ENCODE results near the gene CBX1. TPM values are rescaled to one million over a fixed set of nuclear protein-coding genes. Genes with fewer than 3 reads are reported as not detected.

Gene CBX1
- total and polyA plus RNA-seq, 7 experiments from 2014 or later = 16.4 to 56.7 (median 26.1) TPM

GRCh38 chr17:48059125-48059668, 42.1 kb downstream of the CBX1 start:
- ChIA-PET CTCF (no interaction called here), POLR2A (interaction anchor here (2.9 kb wide), 1 partner anchor 12 kb away, joined by 13 read pairs; the partner anchor contains the start of gene NFE2L1)
- no peaks in the 10 kb centered on the region for H3K4me1 ChIP-seq (ENCODE audit: control insufficient read depth in 2 of 2, insufficient read depth in 2 of 2, low read length in 2 of 2)
- peak overlapping the region in 2 of 9 donors; percentile 8 to 45 for H3K27ac Mint-ChIP-seq
- H3K9me3 ChIP-seq (ENCODE audit: control insufficient read depth in 2 of 3, low read length in 3 of 3) = no peaks in the 10 kb centered on the region
- DNase-seq = no peak
- peaks cover 0 to 46% (median 12%) of the 10 kb centered on the region in 5 donors for H3K36me3 Mint-ChIP-seq
- no peak overlapping the region for H3K4me3 ChIP-seq (ENCODE audit: low read length)
- H3K4me1 Mint-ChIP-seq = peaks cover 8 to 23% (median 17%) of the 10 kb centered on the region in 7 donors
- no peaks in the 10 kb centered on the region for H3K9me3 Mint-ChIP-seq
- H3K27ac ChIP-seq (ENCODE audit: low read depth, low read length) = no peak overlapping the region
- H3K36me3 ChIP-seq (ENCODE audit: control insufficient read depth in 2 of 3, insufficient read depth in 3 of 3, low read length in 3 of 3) = peaks cover 5 to 80% (median 16%) of the 10 kb centered on the region in 3 experiments
- ATAC-seq = no peak
- H3K27me3 Mint-ChIP-seq = no peaks in the 10 kb centered on the region
- intact Hi-C loops (cut with micrococcal nuclease) = no loop called here
- no peaks in the 10 kb centered on the region for H3K27me3 ChIP-seq (ENCODE audit: control insufficient read depth in 2 of 2, insufficient read depth in 2 of 2, low read length in 2 of 2)
- H3K4me3 Mint-ChIP-seq = no peak overlapping the region

DNA sequence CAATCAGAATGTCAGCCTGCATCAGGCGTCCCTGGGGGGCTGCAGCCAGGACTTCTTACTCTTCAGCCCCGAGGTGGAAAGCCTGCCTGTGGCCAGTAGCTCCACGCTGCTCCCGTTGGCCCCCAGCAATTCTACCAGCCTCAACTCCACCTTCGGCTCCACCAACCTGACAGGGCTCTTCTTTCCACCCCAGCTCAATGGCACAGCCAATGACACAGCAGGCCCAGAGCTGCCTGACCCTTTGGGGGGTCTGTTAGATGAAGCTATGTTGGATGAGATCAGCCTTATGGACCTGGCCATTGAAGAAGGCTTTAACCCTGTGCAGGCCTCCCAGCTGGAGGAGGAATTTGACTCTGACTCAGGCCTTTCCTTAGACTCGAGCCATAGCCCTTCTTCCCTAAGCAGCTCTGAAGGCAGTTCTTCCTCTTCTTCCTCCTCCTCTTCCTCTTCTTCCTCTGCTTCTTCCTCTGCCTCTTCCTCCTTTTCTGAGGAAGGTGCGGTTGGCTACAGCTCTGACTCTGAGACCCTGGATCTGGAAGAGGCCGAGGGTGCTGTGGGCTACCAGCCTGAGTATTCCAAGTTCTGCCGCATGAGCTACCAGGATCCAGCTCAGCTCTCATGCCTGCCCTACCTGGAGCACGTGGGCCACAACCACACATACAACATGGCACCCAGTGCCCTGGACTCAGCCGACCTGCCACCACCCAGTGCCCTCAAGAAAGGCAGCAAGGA, 42.7 kb downstream of the CBX1 start:
- Histone ChIP-seq H3K36me3 (ENCODE audit: control insufficient read depth in 2 of 3, insufficient read depth in 3 of 3, low read length in 3 of 3) (peaks cover 5 to 86% (median 16%) of the 10 kb centered on the region in 3 experiments), H3K4me1 (ENCODE audit: control insufficient read depth in 2 of 2, insufficient read depth in 2 of 2, low read length in 2 of 2) (no peaks in the 10 kb centered on the region), H3K27me3 (ENCODE audit: control insufficient read depth in 2 of 2, insufficient read depth in 2 of 2, low read length in 2 of 2) (no peaks in the 10 kb centered on the region), H3K4me3 (ENCODE audit: low read length) (no peak overlapping the region), H3K9me3 (ENCODE audit: control insufficient read depth in 2 of 3, low read length in 3 of 3) (no peaks in the 10 kb centered on the region), H3K27ac (ENCODE audit: low read depth, low read length) (no peak overlapping the region)
- ATAC-seq (no peak), DNase-seq (no peak)
- Mint-ChIP-seq H3K27ac (peak overlapping the region in 1 of 9 donors; percentile 15), H3K4me3 (no peak overlapping the region), H3K9me3 (no peaks in the 10 kb centered on the region), H3K27me3 (no peaks in the 10 kb centered on the region), H3K36me3 (peaks cover 0 to 46% (median 12%) of the 10 kb centered on the region in 5 donors), H3K4me1 (peaks cover 13 to 28% (median 18%) of the 10 kb centered on the region in 7 donors)
- intact Hi-C loops (cut with micrococcal nuclease) = no loop called here
- ChIA-PET CTCF (no interaction called here), POLR2A (interaction anchor here (2.9 kb wide), 1 partner anchor 11 kb away, joined by 13 read pairs; the partner anchor contains the start of gene NFE2L1)

DNA sequence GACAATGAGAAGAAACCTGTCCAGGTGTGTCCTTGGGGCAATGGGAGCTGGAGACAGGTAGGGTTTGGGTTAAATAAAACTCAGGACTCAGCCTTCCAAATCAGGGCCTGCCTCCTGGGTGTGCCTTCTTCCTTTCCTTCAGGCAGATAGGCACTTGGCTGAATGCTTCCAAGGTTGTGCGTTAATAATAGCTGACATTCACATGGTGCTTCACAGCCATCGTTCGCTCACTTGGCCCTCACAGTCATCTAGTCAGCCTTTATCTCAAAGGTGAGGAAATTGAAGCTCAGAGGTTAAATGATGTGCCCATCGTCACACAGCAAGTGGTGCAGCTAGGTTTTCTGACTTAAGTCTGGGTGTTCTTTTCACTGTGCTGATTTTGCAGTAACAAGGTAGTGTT, 43.7 kb downstream of the CBX1 start:
- Mint-ChIP-seq H3K36me3 (peaks cover 0 to 45% (median 12%) of the 10 kb centered on the region in 5 donors), H3K27ac (no peak overlapping the region)

GRCh38 chr17:48056879-48057278, 44.4 kb downstream of the CBX1 start:
- no peak overlapping the region for H3K27ac ChIP-seq (ENCODE audit: low read depth, low read length)
- H3K4me3 ChIP-seq (ENCODE audit: low read length) = no peak overlapping the region
- peak overlapping the region in 2 of 9 donors; percentile 48 to 83 for H3K27ac Mint-ChIP-seq
- H3K27me3 Mint-ChIP-seq = no peaks in the 10 kb centered on the region
- no peak for ATAC-seq
- H3K27me3 ChIP-seq (ENCODE audit: control insufficient read depth in 2 of 2, insufficient read depth in 2 of 2, low read length in 2 of 2) = no peaks in the 10 kb centered on the region
- ChIA-PET POLR2A (no interaction called here), CTCF (no interaction called here)
- no peak for DNase-seq
- H3K4me1 ChIP-seq (ENCODE audit: control insufficient read depth in 2 of 2, insufficient read depth in 2 of 2, low read length in 2 of 2) = no peaks in the 10 kb centered on the region
- H3K36me3 ChIP-seq (ENCODE audit: control insufficient read depth in 2 of 3, insufficient read depth in 3 of 3, low read length in 3 of 3) = peaks cover 5 to 91% (median 16%) of the 10 kb centered on the region in 3 experiments
- intact Hi-C loops (cut with micrococcal nuclease) = no loop called here
- peaks cover 20 to 44% (median 32%) of the 10 kb centered on the region in 7 donors for H3K4me1 Mint-ChIP-seq
- H3K36me3 Mint-ChIP-seq = peaks cover 0 to 47% (median 12%) of the 10 kb centered on the region in 5 donors
- H3K9me3 Mint-ChIP-seq = no peaks in the 10 kb centered on the region
- H3K4me3 Mint-ChIP-seq = no peak overlapping the region
- no peaks in the 10 kb centered on the region for H3K9me3 ChIP-seq (ENCODE audit: control insufficient read depth in 2 of 3, low read length in 3 of 3)

More for the DNA sequence above, 43.7 kb downstream of the CBX1 start:
- H3K4me3 Mint-ChIP-seq = no peak overlapping the region
- ATAC-seq (no peak), DNase-seq (no peak)
- Histone ChIP-seq H3K27me3 (ENCODE audit: control insufficient read depth in 2 of 2, insufficient read depth in 2 of 2, low read length in 2 of 2) (no peaks in the 10 kb centered on the region), H3K4me1 (ENCODE audit: control insufficient read depth in 2 of 2, insufficient read depth in 2 of 2, low read length in 2 of 2) (no peaks in the 10 kb centered on the region), H3K36me3 (ENCODE audit: control insufficient read depth in 2 of 3, insufficient read depth in 3 of 3, low read length in 3 of 3) (peaks cover 5 to 91% (median 16%) of the 10 kb centered on the region in 3 experiments), H3K9me3 (ENCODE audit: control insufficient read depth in 2 of 3, low read length in 3 of 3) (no peaks in the 10 kb centered on the region), H3K4me3 (ENCODE audit: low read length) (no peak overlapping the region), H3K27ac (ENCODE audit: low read depth, low read length) (no peak overlapping the region)
- H3K27me3 Mint-ChIP-seq = no peaks in the 10 kb centered on the region
- CTCF ChIA-PET = interaction anchor here (0.8 kb wide), 1 partner anchor 14 kb away, joined by 3 read pairs; no protein-coding TSS in a partner anchor
- POLR2A ChIA-PET = interaction anchor here (2.9 kb wide), 1 partner anchor 10 kb away, joined by 13 read pairs; the partner anchor contains the start of gene NFE2L1
- no peaks in the 10 kb centered on the region for H3K9me3 Mint-ChIP-seq
- intact Hi-C loops (cut with micrococcal nuclease) = no loop called here
- H3K4me1 Mint-ChIP-seq = peaks cover 18 to 37% (median 27%) of the 10 kb centered on the region in 7 donors

DNA sequence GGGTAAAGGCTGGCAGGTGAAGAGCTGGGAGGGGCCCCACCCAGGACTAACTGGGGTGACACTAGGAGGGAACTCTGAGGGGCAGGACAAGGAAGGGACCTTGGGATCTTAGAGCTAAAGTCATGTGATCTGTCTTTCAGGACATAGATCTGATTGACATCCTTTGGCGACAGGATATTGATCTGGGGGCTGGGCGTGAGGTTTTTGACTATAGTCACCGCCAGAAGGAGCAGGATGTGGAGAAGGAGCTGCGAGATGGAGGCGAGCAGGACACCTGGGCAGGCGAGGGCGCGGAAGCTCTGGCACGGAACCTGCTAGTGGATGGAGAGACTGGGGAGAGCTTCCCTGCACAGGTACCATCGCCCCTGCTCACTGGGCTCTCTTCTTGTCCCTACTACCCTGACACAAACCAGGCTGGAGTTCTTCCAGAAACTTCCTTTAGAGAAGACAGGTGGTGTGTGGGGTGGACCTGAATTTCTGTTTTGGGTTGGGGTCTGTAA, 45.0 kb downstream of the CBX1 start:
- H3K4me1 ChIP-seq (ENCODE audit: control insufficient read depth in 2 of 2, insufficient read depth in 2 of 2, low read length in 2 of 2) = no peaks in the 10 kb centered on the region

DNA sequence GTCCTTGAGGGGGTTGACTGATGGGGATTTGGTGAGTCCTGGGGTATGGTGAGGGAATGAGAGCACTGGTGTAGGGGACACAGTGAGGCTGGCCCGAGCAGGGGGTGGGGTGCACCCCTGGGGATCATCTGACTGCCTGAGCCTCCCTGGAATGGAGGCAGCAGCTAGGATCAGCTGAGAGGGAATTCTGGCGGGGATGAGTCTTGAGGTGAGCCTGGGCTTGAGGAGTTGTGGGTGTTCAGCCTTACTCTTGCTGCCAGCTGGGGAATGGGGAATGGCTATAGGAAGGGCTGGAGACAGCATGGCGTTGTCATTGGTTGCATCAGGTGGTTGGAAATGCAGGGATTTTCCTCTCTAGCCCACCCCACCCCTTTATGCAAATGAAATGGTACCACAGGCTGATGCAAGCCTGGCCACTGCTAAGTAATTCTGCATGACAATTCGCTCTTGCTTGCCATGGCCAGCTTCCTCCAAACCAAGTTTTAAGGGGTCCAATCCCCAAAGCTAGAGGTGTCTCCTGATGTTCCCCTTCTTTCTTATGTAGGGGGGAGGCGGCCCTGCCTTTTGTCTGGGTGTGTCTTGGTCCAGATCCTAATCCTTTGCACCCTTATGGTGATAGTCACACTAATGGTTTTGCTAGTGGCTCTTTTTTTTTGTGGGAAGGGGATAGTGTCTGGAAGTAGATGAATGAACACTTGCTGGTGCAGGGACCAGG, 45.6 kb downstream of the CBX1 start:
- H3K27me3 ChIP-seq (ENCODE audit: control insufficient read depth in 2 of 2, insufficient read depth in 2 of 2, low read length in 2 of 2) = no peaks in the 10 kb centered on the region
- DNase-seq (no peak), ATAC-seq (no peak)
- H3K27ac ChIP-seq (ENCODE audit: low read depth, low read length) = no peak overlapping the region
- peak overlapping the region in 1 of 10 donors; percentile 71 for H3K4me3 Mint-ChIP-seq
- H3K4me3 ChIP-seq (ENCODE audit: low read length) = no peak overlapping the region
- peak overlapping the region in 6 of 9 donors; percentile 24 to 88 (median 82) for H3K27ac Mint-ChIP-seq
- intact Hi-C loops (cut with micrococcal nuclease) = no loop called here
- no peaks in the 10 kb centered on the region for H3K4me1 ChIP-seq (ENCODE audit: control insufficient read depth in 2 of 2, insufficient read depth in 2 of 2, low read length in 2 of 2)
- H3K9me3 ChIP-seq (ENCODE audit: control insufficient read depth in 2 of 3, low read length in 3 of 3) = no peaks in the 10 kb centered on the region
- POLR2A ChIA-PET = interaction anchor here (1.4 kb wide), 1 partner anchor 27 kb away, joined by 3 read pairs; no protein-coding TSS in a partner anchor
- peaks cover 5 to 94% (median 13%) of the 10 kb centered on the region in 3 experiments for H3K36me3 ChIP-seq (ENCODE audit: control insufficient read depth in 2 of 3, insufficient read depth in 3 of 3, low read length in 3 of 3)
- peaks cover under 1 to 46% (median 12%) of the 10 kb centered on the region in 5 donors for H3K36me3 Mint-ChIP-seq
- H3K27me3 Mint-ChIP-seq = no peaks in the 10 kb centered on the region
- H3K9me3 Mint-ChIP-seq = no peaks in the 10 kb centered on the region
- H3K4me1 Mint-ChIP-seq = peaks cover 29 to 49% (median 43%) of the 10 kb centered on the region in 7 donors
- CTCF ChIA-PET = no interaction called here

More for the DNA sequence above, 45.0 kb downstream of the CBX1 start:
- H3K4me3 ChIP-seq (ENCODE audit: low read length) = no peak overlapping the region
- Mint-ChIP-seq H3K4me3 (peak overlapping the region in 1 of 10 donors; percentile 71), H3K27ac (peak overlapping the region in 4 of 9 donors; percentile 26 to 83 (median 58)), H3K27me3 (no peaks in the 10 kb centered on the region), H3K9me3 (no peaks in the 10 kb centered on the region), H3K4me1 (peaks cover 26 to 48% (median 37%) of the 10 kb centered on the region in 7 donors), H3K36me3 (peaks cover 0 to 48% (median 12%) of the 10 kb centered on the region in 5 donors)
- H3K9me3 ChIP-seq (ENCODE audit: control insufficient read depth in 2 of 3, low read length in 3 of 3) = no peaks in the 10 kb centered on the region
- H3K36me3 ChIP-seq (ENCODE audit: control insufficient read depth in 2 of 3, insufficient read depth in 3 of 3, low read length in 3 of 3) = peaks cover 5 to 91% (median 13%) of the 10 kb centered on the region in 3 experiments
- ATAC-seq (no peak), DNase-seq (no peak)
- ChIA-PET POLR2A (interaction anchor here (1.4 kb wide), 1 partner anchor 27 kb away, joined by 3 read pairs; no protein-coding TSS in a partner anchor), CTCF (no interaction called here)
- intact Hi-C loops (cut with micrococcal nuclease) = no loop called here
- H3K27me3 ChIP-seq (ENCODE audit: control insufficient read depth in 2 of 2, insufficient read depth in 2 of 2, low read length in 2 of 2) = no peaks in the 10 kb centered on the region
- H3K27ac ChIP-seq (ENCODE audit: low read depth, low read length) = no peak overlapping the region

All from naive thymus-derived CD4-positive, alpha-beta T cell (primary cell).